ENCODE results near the gene VWC2L.

The VWC2L gene

DNA sequence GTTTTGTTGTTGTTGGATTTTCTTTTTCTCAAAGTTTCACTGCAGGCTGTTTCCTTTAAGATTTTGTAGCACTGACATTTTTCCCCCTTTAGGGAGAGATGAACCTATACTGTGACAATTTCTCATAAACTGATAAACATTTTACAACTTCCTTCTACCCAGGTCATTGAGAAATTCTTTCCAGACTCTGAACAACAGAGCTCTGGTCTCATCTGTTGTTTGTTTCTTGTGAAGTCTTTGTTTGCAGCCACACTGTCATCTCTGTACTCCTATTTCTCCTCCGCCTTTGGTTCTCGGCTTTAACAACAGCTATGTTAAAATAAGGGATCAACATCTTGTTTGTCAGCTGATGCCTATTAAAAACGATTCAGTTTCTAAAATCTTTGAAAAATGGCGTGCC is 167.6 kb downstream of the VWC2L start:
- in situ Hi-C loops (cut with HindIII; ENCODE audit: low sequenced_read_pairs): no loop called here

DNA sequence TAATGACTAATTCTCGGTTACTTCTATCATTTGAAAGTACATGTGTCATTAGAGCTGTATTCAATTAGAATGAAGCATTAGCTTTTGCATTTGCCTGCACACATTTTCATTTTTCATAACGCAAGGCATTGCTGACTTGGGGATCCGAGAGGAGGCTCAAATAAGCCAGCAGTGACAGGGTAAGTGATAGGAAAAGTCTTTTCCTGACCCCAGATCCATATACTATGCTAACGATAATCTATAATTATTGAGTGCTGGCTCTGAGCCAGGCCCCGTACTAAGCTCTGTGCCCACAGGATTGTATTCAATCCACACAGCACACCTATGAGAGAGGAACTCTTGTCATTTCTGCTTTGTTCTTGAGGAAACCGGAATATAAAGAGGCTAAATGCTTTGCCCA is 168.2 kb downstream of the VWC2L start:
- in situ Hi-C loops (cut with HindIII; ENCODE audit: low sequenced_read_pairs): no loop called here

DNA sequence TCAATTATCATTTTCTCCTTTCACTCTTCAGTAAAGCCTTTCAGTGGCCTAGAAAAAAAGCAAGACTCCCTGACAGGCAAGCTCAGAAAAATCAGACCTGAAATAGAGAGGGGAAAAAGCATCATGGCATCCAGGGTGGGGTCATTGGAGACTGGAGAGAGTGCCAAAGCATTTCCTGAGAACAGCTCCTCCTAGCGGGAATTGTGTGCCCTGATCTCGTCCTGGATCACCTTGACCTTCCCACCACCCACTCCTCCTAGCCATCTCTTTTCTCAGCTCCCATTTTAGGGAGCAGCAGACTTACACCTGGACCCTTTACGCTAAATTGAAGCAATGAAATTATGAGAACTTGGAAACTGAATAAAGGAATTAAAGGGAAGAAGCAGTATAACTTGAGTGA is 176.6 kb downstream of the VWC2L start:
- in situ Hi-C loops (cut with HindIII; ENCODE audit: low sequenced_read_pairs): no loop called here

DNA sequence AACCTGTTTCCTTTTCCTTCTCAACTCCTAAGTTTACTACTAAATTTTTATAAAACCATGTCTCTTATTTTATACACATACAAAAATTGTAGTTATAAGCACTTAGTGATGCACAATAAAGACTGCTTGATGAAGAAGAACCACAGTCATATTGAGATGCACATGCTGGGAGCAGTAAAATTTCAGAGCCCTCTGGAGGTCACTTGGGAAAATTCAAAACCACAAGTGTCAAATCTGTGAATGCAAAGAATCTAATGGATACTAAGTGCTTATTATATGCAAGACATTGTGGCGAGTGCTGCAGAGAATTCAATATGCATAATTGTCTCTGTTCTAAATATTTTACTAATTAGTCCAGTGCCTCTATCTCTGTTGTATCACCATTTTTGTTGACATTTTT is 180.5 kb downstream of the VWC2L start:
- in situ Hi-C loops (cut with HindIII; ENCODE audit: low sequenced_read_pairs): no loop called here

- in situ Hi-C loops (cut with HindIII; ENCODE audit: low sequenced_read_pairs): no loop called here
Observed at GRCh38 chr2:214592011-214592410, 181.2 kb downstream of the VWC2L start.

DNA sequence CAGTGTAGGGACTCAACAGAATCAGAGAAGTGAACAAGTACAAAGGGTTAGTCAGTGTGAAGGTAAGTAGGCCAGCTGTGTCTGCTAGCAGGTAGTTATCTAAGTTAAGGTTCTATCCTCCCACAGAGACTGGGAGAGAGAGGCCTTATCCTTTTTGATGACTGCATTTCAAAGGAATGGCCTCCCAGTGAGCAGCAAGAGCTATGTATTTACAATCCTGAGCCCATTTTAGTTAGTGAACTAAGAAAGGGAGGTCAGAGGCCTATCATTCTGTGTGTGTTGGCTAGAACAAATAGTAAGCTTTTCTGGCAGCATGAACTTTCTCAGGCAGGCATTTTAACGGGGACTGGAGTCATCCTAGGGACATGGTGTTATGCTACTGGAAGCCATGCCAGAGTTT is 182.9 kb downstream of the VWC2L start:
- in situ Hi-C loops (cut with HindIII; ENCODE audit: low sequenced_read_pairs): no loop called here

GRCh38 chr2:214601852-214602633 is 191.2 kb downstream of the VWC2L start:
- in situ Hi-C loops (cut with HindIII; ENCODE audit: low sequenced_read_pairs): no loop called here

- in situ Hi-C loops (cut with HindIII; ENCODE audit: low sequenced_read_pairs): no loop called here
Observed at GRCh38 chr2:214604861-214605260, 194.0 kb downstream of the VWC2L start.

DNA sequence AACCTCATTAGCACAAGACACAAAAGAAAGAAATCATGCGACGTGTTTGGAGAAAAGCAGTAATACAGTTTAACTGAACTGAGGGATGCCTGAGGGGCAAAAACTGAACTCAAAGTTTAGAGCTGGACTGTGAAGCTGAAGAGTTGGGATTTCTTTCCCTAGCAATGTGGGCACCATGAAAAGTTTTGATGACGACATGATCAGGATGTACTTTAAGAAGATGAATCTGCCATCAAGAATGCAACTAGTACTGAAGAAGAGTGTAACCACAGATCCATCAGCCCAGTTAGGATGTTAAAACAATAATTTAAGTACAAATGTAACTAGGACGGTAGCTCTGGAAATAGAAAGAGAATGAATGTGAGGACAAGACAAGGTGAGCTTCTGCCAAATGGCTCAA is 196.2 kb downstream of the VWC2L start:
- in situ Hi-C loops (cut with HindIII; ENCODE audit: low sequenced_read_pairs): no loop called here

DNA sequence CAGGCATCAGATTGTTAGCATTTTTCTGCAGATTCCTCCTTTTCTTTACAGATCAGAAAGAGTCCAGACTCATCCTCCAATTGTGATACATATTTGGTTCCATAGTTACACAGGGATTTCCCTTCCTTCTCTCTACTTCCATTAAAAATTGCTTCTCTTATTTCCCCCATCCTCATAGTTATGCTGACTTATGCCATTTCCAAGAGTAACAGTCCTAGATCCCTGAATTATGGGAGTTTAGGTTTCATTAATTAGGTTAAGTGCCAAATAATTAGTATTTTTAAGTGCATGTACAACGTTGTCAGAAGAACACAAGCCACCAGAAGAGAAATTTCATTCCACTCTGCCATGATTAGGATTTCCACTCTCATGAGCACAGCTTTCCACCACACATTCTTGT is 200.2 kb downstream of the VWC2L start:
- in situ Hi-C loops (cut with HindIII; ENCODE audit: low sequenced_read_pairs): no loop called here

GRCh38 chr2:214624166-214624760 is 213.4 kb downstream of the VWC2L start:
- in situ Hi-C loops (cut with HindIII; ENCODE audit: low sequenced_read_pairs): no loop called here

GRCh38 chr2:214628091-214628490 is 217.2 kb downstream of the VWC2L start:
- in situ Hi-C loops (cut with HindIII; ENCODE audit: low sequenced_read_pairs): no loop called here
